Measurements from ENCODE around the gene NANP. TPM values are rescaled to one million over a fixed set of nuclear protein-coding genes. Genes with fewer than 3 reads are reported as not detected.
"Not testable (repeated sequence)": the region's sequence is repeated elsewhere in the genome, so short reads cannot be mapped to it uniquely, and the experiment has no call there.

Gene NANP
- total RNA-seq, 4 donors from 2014 or later, result 5.0 to 7.7 (median 5.6) TPM

DNA sequence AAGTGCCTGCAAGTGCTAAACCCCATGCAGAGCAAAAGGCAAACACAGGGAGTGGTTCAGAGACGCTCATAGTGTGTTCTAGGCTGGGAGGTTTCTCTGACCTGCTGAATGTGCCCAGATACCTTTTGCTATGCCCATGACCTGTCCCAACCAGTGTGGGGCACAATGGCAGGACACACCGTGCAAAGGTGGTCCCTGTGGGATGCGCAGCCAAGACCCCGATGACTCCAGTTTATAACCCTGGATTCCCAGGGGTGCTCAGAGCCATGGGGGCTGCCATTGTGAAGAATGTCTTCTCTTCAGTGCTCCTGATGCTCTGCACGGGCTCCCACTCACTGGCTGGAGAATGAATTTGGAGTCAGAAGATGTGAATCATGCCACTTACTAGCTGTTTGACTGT, 36.3 kb downstream of the NANP start:
- no peak for TF ChIP-seq POLR2A (IDR thresholded peaks at IDR 0.05)
- TF ChIP-seq, protein P1, sequence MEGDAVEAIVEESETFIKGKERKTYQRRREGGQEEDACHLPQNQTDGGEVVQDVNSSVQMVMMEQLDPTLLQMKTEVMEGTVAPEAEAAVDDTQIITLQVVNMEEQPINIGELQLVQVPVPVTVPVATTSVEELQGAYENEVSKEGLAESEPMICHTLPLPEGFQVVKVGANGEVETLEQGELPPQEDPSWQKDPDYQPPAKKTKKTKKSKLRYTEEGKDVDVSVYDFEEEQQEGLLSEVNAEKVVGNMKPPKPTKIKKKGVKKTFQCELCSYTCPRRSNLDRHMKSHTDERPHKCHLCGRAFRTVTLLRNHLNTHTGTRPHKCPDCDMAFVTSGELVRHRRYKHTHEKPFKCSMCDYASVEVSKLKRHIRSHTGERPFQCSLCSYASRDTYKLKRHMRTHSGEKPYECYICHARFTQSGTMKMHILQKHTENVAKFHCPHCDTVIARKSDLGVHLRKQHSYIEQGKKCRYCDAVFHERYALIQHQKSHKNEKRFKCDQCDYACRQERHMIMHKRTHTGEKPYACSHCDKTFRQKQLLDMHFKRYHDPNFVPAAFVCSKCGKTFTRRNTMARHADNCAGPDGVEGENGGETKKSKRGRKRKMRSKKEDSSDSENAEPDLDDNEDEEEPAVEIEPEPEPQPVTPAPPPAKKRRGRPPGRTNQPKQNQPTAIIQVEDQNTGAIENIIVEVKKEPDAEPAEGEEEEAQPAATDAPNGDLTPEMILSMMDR (IDR thresholded peaks at IDR 0.05), result no peak
- TF ChIP-seq EP300 (IDR thresholded peaks at IDR 0.05), result no peak
- no peak for TF ChIP-seq POLR2AphosphoS5 (IDR thresholded peaks at IDR 0.05)
- Histone ChIP-seq H3K4me1 (peaks cover 0 to 21% (median 5%) of the 10 kb centered on the region in 3 donors), H3K36me3 (no peaks in the 10 kb centered on the region), H3K27ac (no peak overlapping the region), H3K4me3 (no peak overlapping the region), H3K27me3 (no peaks in the 10 kb centered on the region), H3K9me3 (no peaks in the 10 kb centered on the region)
- no peak for ATAC-seq
- WGBS, 2 donors (ENCODE audit: low coverage in 1 of 2), result 76 to 88% methylated on average over 1 to 4 of the region's 5 CpGs

DNA sequence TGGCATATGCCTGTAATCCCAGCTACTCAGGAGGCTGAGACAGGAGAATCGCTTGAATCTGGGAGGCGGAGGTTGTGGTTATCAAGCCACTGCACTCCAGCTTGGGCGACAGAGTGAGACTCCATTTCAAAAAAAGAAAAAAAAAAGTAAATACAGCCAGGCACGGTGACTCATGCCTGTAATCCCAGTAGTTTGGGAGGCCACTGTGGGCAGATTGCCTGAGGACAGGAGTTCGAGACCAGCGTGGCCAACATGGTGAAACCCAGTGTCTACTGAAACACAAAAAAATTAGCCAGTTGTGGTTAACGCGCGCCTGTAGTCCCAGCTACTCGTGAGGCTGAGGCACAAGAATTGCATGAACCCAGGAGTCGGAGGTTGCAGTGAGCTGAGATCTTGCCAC, 36.9 kb downstream of the NANP start:
- 78 to 80% methylated on average over 6 to 11 of the region's 11 CpGs for WGBS, 2 donors (ENCODE audit: low coverage in 1 of 2)
- H3K27ac ChIP-seq, result no peak overlapping the region
- ATAC-seq, result no peak
- H3K27me3 ChIP-seq, result no peaks in the 10 kb centered on the region
- H3K9me3 ChIP-seq, result no peaks in the 10 kb centered on the region
- no peak for TF ChIP-seq EP300 (IDR thresholded peaks at IDR 0.05)
- TF ChIP-seq POLR2A (IDR thresholded peaks at IDR 0.05), result no peak
- TF ChIP-seq, protein P1 (IDR thresholded peaks at IDR 0.05), result no peak
- TF ChIP-seq POLR2AphosphoS5 (IDR thresholded peaks at IDR 0.05), result no peak
- H3K36me3 ChIP-seq, result no peaks in the 10 kb centered on the region
- no peak overlapping the region for H3K4me3 ChIP-seq
- H3K4me1 ChIP-seq, result peaks cover 0 to 21% (median 5%) of the 10 kb centered on the region in 3 donors

- peak within 1 kb of the TSS in 3 of 4 donors; percentile 75 to 83 (median 75) for H3K27ac ChIP-seq
- WGBS, 2 donors (ENCODE audit: low coverage in 1 of 2), result 0% methylated on average over 1 to 15 of the region's 108 CpGs
Measured at GRCh38 chr20:25584905-25585704, 38.7 kb downstream of the NANP start, which contains the start of gene NINL. Gene NINL, minus strand, starts transcription at chr20:25585531. Its CDS starts 58,944 bp downstream, at chr20:25526587.

GRCh38 chr20:25583607-25584006, 40.2 kb downstream of the NANP start:
- ATAC-seq, H3K36me3 ChIP-seq, H3K27me3 ChIP-seq, H3K27ac ChIP-seq, H3K9me3 ChIP-seq, H3K4me3 ChIP-seq: not testable (repeated sequence)
- H3K4me1 ChIP-seq, result peaks cover 0 to 21% (median 5%) of the 10 kb centered on the region in 3 donors
- WGBS, 2 donors (ENCODE audit: low coverage in 1 of 2), result 75 to 83% methylated on average over 4 to 6 of the region's 7 CpGs

More at GRCh38 chr20:25584905-25585704, 38.7 kb downstream of the NANP start, which contains the start of gene NINL:
- TF ChIP-seq, protein P1 (IDR thresholded peaks at IDR 0.05), result no peak
- peak; percentile 23 to 52 for TF ChIP-seq POLR2A (IDR thresholded peaks at IDR 0.05)
- TF ChIP-seq POLR2AphosphoS5 (IDR thresholded peaks at IDR 0.05), result peak; percentile 42
- Histone ChIP-seq H3K4me3 (peak within 1 kb of the TSS; percentile 60 to 75), H3K9me3 (no peaks in the 10 kb centered on the region), H3K4me1 (peaks cover 0 to 21% (median 5%) of the 10 kb centered on the region in 3 donors), H3K27me3 (no peaks in the 10 kb centered on the region), H3K36me3 (no peaks in the 10 kb centered on the region)
- peak; percentile 90 for ATAC-seq

GRCh38 chr20:25580711-25581110, 43.1 kb downstream of the NANP start:
- Histone ChIP-seq H3K27me3 (no peaks in the 10 kb centered on the region), H3K9me3 (no peaks in the 10 kb centered on the region), H3K4me3 (no peak overlapping the region), H3K27ac (no peak overlapping the region), H3K4me1 (peaks cover 0 to 19% (median 5%) of the 10 kb centered on the region in 3 donors), H3K36me3 (peaks cover 0 to 3% of the 10 kb centered on the region in 2 donors)
- no peak for ATAC-seq
- TF ChIP-seq POLR2AphosphoS5 (IDR thresholded peaks at IDR 0.05) (no peak), POLR2A (IDR thresholded peaks at IDR 0.05) (no peak), EP300 (IDR thresholded peaks at IDR 0.05) (no peak)
- TF ChIP-seq, protein P1 (IDR thresholded peaks at IDR 0.05), result no peak
- WGBS, 2 donors (ENCODE audit: low coverage in 1 of 2), result 62% methylated on average over 4 of the region's 4 CpGs; no CpG with 5 or more reads in 1 of the 2 donors

All from gastroesophageal sphincter (tissue), 4 donors.